ENCODE measurements around the gene CAND2.

- TF ChIP-seq CTCF (conservative IDR thresholded peaks at IDR 0.05; ENCODE audit: low read depth in 2 of 2) (peak in 1 of 2 experiments; percentile 63; a peak in 2 of 4 replicates), EZH2 (IDR thresholded peaks at IDR 0.05; ENCODE audit: low read depth, unreplicated experiment) (no peak), POLR2AphosphoS5 (IDR thresholded peaks at IDR 0.05; ENCODE audit: low read depth) (no peak), JUNB (IDR thresholded peaks at IDR 0.05; ENCODE audit: unreplicated experiment) (no peak), CREB1 (CRISPR knock-in tag; IDR thresholded peaks at IDR 0.05; ENCODE audit: low read depth) (no peak), EZH2phosphoT487 (IDR thresholded peaks at IDR 0.05; ENCODE audit: unreplicated experiment) (no peak)
- TF ChIP-seq, protein P1, sequence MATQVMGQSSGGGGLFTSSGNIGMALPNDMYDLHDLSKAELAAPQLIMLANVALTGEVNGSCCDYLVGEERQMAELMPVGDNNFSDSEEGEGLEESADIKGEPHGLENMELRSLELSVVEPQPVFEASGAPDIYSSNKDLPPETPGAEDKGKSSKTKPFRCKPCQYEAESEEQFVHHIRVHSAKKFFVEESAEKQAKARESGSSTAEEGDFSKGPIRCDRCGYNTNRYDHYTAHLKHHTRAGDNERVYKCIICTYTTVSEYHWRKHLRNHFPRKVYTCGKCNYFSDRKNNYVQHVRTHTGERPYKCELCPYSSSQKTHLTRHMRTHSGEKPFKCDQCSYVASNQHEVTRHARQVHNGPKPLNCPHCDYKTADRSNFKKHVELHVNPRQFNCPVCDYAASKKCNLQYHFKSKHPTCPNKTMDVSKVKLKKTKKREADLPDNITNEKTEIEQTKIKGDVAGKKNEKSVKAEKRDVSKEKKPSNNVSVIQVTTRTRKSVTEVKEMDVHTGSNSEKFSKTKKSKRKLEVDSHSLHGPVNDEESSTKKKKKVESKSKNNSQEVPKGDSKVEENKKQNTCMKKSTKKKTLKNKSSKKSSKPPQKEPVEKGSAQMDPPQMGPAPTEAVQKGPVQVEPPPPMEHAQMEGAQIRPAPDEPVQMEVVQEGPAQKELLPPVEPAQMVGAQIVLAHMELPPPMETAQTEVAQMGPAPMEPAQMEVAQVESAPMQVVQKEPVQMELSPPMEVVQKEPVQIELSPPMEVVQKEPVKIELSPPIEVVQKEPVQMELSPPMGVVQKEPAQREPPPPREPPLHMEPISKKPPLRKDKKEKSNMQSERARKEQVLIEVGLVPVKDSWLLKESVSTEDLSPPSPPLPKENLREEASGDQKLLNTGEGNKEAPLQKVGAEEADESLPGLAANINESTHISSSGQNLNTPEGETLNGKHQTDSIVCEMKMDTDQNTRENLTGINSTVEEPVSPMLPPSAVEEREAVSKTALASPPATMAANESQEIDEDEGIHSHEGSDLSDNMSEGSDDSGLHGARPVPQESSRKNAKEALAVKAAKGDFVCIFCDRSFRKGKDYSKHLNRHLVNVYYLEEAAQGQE (IDR thresholded peaks at IDR 0.05; ENCODE audit: unreplicated experiment), result no peak
Measured at GRCh38 chr3:12829886-12830784, 33.7 kb downstream of the CAND2 start.
